ENCODE measurements around the gene FLT3LG.
A peak's percentile ranks its signal among the peaks of the same experiment; 100 is the strongest.

Gene FLT3LG

GRCh38 chr19:49534632-49535385, 60.8 kb downstream of the FLT3LG start:
- H3K4me3 ChIP-seq (ENCODE audit: low read depth, low read length), result no peak overlapping the region
- DNase-seq (ENCODE audit: low read depth), result peak; percentile 82
- TF ChIP-seq MYC (IDR thresholded peaks at IDR 0.05; ENCODE audit: low read depth, low read length), result no peak
- no peak for TF ChIP-seq POLR2A (IDR thresholded peaks at IDR 0.05; ENCODE audit: extremely low read depth, insufficient read length)
- TF ChIP-seq, protein P1, sequence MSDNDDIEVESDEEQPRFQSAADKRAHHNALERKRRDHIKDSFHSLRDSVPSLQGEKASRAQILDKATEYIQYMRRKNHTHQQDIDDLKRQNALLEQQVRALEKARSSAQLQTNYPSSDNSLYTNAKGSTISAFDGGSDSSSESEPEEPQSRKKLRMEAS (IDR thresholded peaks at IDR 0.05; ENCODE audit: low read depth, low read length), result no peak
- TF ChIP-seq, protein P2, sequence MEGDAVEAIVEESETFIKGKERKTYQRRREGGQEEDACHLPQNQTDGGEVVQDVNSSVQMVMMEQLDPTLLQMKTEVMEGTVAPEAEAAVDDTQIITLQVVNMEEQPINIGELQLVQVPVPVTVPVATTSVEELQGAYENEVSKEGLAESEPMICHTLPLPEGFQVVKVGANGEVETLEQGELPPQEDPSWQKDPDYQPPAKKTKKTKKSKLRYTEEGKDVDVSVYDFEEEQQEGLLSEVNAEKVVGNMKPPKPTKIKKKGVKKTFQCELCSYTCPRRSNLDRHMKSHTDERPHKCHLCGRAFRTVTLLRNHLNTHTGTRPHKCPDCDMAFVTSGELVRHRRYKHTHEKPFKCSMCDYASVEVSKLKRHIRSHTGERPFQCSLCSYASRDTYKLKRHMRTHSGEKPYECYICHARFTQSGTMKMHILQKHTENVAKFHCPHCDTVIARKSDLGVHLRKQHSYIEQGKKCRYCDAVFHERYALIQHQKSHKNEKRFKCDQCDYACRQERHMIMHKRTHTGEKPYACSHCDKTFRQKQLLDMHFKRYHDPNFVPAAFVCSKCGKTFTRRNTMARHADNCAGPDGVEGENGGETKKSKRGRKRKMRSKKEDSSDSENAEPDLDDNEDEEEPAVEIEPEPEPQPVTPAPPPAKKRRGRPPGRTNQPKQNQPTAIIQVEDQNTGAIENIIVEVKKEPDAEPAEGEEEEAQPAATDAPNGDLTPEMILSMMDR (IDR thresholded peaks at IDR 0.05; ENCODE audit: low read depth, low read length), result no peak

All from NB4 (cell line).